Activated T-cell treated with anti-CD3 and anti-CD28 coated beads for 4 hours (primary cell): ENCODE data around the gene TEC.
"Not testable (repeated sequence)": the region's sequence is repeated elsewhere in the genome, so short reads cannot be mapped to it uniquely, and the experiment has no call there.

ENCODE experiments used
- DNase-seq: peaks from one replicate; pipeline ENCODE4 v3.0.0-alpha.2; 2020

Gene TEC

DNA sequence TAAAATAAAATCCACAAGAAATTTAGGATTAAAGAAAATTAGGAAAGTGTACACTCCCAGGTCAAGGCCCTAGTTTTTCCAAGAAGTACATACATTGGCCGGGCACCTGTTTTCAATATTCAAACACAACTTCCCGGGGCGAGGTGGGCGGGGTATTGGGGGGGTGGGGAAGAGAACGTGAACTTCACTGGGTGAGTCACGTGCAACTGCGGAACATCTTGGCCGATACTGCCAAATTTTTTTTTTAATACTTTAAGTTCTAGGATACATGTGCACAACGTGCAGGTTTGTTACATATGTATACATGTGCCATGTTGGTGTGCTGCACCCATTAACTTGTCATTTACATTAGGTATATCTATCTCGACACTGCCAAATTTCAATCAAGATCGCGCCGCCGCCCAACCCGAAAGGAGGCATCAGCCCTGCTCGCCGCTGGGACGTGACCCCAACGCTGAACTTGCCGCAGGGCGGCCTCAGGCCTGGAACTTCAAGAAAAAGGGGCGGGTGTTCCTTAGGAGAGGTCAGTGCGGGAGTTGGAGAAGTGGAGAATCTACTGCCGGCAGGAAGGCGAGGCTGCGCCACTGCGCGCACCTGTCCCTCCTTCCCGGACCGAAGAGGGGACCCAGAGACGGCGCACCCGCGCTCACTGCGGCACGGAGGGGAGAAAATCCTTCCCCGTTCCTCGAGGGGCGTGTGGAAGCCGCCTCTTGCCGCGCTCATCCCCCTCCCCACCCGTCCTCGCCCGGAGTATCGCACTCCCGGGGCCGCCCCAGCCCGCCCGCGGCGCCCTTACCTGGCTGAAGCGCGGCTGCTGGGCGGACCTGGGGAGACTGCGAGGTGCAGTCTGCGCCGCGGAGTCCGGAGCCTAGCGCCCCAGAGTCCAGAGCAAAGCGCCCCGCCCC, at the start of gene TEC:
TEC (minus strand) TSS at position 883 of the 905 bp plus-strand sequence. CDS start 41,224 bp downstream, outside the sequence.
- peak; percentile 3 for DNase-seq

DNA sequence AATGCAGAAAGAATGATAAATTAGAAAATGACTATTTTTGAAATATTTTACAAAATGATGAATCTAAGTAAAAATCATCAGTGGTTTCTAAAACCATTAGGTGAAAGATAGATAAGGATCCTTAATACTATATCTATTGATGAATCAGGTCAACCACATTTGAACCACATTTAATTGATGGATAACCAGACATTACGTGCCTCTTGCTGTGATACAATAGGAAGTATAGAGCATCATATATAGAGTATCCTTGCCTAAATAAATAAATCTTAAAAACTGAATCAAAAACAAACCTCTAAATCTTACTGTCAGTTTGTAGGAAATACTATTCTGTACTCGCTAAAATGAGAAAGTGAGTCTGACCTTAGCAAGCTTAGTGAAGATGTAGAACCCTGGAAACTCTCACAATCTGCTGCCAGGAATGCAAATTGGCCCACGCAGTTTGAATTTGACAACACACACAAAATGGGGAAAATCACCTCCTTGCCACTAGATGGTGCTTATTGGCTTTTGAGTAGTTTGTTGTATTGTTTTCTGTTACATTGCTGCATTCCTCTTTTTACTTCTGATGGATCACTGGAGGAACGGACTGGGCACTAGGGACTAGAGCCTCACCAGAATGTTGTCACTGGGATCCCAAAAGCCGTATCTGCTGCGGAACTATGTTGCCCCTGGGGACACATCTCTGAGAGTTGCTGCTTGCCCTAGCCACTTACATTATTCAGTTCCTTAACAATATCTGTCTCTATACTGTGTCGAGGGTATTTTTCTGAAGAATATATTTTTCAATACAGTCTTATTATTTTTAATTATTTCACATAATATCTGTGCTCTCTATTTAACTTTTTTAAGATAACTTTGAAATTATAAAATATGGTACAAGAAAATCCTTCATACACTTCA, 46.3 kb upstream of the TEC start:
- DNase-seq = peak; percentile 11

DNA sequence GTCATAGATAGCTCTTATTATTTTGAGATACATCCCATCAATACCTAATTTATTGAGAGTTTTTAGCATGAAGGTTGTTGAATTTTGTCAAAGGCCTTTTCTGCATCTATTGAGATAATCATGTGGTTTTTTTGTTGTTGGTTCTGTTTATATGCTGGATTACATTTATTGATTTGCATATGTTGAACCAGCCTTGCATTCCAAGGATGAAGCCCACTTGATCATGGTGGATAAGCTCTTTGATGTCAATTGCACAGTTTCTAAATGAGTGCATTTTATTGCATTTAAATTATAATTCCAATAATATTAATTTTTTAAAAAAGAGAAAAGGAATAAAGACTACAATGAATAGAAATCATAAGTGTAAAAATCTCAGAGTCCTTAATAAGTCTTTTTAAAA, 45.1 kb upstream of the TEC start:
- not testable (repeated sequence) for DNase-seq

DNA sequence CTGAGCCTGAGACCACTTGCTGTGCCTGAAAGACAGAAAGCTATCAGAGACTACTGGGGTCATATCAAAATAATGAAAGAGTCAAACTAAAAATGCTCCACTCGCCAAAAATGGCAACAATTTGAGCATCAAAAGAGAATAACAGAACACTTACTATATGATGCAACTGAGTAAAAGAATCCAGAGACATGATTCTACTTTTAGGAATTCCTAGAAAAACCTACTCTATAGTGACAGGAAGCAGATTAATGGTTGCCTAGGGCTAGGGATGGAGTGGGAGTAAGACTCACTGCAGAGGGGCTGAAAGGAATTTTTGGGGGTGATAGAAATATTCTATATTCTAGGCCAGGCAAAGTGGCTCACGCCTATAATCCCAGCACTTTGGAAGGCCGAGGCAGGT, 42.3 kb upstream of the TEC start:
- DNase-seq = no peak

DNA sequence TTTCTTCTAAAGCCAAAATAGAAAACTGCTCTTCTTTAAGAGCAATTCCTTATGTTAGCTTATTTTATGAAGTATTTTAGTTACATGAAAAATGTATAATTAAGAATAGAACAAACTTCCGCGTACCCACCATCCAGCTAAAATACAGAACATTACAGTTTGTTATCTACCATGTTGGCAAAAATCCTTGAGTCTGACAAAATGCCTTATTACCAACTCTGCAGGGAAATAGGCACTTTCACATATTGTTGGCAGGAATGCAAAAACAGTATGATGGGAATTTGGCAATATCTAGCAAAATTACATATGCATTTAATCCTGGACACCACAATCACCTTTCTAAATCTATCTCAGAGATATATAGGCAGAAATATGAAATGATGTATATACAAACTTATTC, 39.3 kb upstream of the TEC start:
- no peak for DNase-seq

DNA sequence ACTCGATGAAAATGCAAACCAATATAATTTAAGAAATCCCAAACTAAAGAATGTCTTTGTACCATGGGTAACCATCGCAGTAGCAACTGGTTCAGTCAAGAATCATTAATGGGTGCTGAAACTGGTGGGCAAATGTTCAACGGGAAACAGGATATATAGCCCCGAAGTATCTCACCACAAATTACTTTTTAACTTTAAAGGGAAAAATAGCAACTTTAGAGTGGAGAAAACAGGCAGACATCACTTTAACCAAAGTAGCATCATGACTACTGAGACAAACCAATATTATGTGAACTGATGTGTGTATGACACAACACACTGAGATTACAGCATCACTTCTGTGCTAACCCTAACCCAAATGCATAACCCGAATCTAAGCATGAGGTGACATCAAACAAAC, 37.9 kb upstream of the TEC start:
- no peak for DNase-seq

DNA sequence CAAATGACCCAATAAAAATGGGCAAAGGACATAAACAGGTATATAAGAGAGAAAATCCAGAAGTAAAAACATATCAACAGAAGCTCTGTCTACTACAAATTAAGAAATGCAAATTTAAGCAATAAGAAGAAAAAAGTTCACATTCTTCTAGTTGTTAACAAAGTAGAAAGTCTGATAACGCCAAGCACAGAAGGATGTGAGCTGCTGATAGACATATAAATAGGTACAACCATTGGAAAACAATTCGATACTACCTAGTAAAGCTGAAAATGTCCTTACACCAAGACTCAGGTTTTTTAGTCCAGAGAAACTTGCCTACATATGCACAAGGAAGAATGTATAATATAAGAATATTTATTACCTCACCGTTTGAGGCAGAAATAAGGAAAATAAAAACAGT, 35.9 kb upstream of the TEC start:
- DNase-seq = no peak

DNA sequence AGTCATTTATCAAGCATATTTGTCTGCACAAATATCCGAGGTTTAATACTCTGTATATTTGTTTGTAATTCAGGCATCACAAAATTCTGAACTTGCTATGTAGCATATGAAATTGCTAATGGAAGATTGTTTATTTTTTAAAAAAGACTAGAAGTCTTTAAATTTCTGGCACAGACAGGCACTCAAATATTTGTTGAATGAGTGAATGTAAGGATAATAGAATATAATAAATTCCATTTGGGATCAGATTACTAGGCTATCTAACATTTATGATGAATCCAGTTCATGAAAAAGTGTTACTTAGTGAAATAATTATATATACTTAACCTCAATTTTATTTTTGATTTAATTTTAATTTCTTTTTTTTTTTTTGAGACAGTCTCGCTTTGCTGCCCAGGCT, 30.4 kb upstream of the TEC start:
- DNase-seq = no peak

DNA sequence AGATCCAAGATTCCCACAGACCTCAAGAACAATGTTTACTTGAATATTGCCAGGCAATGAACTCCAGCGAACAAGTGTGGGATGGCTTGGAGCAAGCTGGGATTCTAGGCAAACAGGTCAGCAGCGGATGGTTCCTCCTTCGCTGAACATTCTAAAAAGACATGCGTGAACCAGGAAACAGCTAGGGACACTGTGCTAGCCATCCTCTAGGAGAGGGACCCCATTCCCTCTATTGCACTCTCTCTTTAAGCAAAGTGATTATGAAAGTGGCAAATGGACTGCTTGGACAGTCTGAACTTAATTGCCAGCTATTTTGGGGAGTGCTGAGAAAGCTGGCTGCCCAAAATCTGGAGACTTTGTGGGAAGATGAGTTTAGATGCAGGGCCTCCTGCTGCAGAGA, 29.9 kb upstream of the TEC start:
- no peak for DNase-seq

DNA sequence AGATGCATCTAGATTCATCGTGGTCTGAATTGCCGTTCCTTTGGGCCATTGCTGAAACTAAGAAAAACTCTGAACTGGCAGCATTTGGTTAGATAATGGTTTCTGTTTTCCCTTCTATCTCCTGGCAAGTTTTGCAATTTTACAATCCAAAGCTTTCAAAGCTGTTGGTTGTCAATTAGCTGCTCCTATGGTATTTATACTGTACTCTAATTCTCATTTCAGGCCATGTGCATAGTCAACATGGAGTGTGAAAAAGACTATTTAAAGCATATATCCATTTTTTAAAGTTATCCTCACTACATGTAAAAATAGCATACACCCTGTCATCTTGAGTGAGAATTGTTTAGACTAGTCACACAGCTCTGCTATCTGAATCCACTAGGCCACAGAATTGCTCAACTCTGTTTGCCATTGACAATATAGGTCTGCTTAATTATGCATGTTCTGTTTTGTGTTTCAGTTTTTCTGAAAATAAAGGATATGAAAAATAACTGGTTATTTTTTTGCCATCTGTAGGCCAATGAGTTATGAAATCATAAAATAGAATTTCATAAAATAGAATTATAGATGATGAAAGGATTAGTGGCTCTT, 27.7 kb upstream of the TEC start:
- no peak for DNase-seq

DNA sequence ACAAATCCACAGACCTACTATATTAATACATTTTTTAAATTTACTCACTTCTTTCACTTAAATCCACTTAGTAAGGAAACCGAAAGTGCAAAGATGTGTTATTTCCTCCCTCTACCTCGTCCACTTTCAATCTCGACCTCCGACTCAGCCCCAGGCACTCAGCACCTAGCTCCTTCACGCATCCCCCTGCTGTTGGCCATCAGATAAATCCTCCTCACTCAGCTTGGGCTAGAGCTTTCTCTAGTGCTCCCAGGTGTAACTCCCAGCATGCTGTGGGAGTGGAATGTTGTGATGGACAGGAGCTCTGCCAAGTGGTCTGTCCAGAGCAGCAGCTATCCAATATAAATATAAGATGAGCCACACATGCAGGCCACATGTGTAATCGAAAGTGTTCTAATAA, 26.7 kb upstream of the TEC start:
- no peak for DNase-seq

DNA sequence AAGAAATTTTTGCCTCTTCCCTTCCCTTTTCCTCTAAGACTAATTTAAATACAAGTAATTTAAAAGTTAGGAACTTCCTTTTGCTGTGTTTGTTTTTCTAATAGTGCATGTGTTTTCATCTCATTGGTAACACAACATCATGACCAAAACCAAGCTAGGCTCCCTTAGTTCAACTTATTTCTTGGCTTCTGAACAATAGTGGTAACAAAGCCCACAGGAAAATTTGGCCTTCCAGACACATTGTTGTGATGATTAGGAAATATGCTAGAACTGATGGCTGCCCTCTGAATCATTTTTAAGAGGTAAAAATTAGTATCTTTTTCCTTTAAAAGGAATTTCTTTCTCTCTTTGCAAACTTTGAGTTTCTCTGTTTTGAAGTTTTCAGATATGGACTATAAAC, 25.5 kb upstream of the TEC start:
- DNase-seq = no peak

DNA sequence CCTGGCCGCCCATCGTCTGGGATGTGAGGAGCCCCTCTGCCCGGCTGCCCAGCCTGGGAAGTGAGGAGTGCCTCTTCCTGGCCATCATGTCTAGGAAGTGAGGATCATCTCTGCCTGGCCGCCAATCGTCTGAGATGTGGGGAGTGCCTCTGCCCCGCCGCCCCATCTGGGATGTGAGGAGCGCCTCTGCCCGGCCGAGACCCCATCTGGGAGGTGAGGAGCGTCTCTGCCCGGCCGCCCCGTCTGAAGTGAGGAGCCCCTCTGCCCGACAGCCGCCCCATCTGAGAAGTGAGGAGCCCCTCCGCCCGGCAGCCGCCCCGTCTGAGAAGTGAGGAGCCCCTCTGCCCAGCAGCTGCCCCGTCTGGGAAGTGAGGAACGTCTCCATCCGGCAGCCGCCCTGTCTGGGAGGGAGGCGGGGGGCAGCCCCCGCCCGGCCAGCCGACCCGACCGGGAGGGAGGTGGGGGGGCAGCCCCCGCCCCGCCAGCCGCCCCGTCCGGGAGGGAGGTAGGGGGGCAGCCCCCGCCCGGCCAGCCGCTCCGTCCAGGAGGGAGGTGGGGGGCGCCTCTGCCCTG, 22.7 kb upstream of the TEC start:
- not testable (repeated sequence) for DNase-seq

DNA sequence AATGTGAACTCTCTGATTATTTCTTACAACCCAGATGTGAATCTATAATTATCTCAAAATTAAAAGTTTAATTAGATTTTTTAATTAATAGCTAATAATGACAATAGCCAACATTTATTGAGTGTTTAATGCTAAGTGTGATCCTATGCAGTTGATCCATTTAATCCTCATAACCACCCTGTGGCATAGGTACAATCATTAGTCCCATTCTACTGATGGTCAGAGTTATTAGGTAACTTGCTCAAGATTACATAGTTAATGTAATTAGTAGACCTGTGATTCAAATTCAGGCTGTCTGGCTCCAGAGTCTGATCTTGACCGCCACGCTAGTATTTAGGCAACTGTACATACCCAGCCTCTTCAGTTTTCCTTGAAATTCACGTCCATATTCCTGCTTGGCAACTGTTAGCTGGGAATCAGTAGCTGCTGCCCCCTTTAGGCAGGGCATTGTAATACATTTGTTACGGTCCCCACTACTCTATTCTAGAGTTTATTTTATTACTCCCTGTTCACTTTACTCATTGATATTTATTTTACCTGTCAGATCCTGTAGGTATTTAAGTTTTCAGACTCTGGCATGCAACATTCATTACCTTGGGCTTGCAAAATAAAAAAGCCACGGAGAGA, 20.6 kb upstream of the TEC start:
- DNase-seq = no peak

DNA sequence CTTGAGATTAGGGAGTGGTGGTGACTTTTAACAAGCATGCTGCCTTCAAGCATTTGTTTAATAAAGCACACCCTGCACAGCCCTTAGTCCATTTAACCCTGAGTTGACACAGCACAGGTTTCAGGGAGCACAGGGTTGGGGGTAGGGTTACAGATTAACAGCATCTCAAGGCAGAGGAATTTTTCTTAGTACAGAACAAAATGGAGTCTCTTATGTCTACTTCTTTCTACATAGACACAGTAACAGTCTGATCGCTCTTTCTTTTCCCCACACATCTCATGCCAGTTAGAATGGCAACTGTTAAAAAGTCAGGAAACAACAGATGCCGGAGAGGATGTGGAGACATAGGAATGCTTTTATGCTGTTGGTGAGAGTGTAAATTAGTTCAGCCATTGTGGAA, 16.4 kb upstream of the TEC start:
- not testable (repeated sequence) for DNase-seq

DNA sequence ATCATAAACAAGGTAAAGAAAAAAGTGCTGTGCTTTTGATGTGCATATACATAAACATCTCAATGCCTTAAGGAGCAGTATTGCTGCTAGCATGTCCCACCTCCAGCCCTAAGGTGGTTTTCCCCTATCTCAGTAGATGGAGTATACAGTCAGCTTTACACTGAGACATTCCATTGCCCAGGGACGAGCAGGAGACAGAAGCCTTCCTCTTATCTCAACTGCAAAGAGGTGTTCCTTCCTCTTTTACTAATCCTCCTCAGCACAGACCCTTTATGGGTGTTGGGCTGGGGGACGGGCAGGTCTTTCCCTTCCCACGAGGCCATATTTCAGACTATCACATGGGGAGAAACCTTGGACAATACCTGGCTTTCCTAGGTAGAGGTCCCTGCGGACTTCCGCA, 16.0 kb upstream of the TEC start:
- DNase-seq = not testable (repeated sequence)

DNA sequence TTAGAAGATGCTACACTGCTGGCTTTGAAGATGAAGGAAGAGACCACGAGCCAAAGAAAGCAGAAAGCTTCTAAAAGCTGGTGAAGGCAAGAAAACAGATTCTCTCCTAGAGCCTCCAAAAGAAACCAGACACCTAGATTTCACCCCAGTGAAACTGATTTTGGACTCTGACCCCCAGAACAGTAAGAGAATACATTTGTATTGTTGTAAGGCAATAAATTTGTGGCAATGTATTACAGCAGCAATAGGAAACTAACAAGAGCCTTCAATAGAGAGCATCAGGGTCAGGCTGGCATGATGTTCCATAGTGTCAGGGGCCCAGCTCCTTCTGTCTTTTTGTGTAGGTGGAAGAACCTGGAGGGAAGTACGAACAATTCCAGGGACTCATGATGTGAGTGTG, 6.0 kb upstream of the TEC start:
- DNase-seq = no peak

DNA sequence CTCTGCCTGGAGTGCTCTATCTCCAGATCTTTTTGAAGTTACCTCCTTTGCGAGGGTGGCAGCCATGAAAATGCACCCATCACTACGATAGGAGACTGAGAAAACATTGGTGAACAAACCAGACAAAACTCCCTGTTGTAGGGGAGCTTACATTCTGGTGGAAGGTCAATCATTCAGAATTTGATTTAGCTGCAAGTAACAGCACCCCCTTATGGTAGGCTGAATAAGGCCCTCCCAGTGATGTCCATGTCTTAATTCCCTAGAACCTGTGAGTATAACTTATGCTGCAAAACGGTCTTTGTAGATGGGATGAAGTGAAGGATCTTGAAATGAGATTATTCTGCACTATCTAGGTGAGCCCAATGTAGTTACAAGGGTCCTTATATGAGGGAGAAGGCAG, 5.6 kb upstream of the TEC start:
- DNase-seq = no peak

DNA sequence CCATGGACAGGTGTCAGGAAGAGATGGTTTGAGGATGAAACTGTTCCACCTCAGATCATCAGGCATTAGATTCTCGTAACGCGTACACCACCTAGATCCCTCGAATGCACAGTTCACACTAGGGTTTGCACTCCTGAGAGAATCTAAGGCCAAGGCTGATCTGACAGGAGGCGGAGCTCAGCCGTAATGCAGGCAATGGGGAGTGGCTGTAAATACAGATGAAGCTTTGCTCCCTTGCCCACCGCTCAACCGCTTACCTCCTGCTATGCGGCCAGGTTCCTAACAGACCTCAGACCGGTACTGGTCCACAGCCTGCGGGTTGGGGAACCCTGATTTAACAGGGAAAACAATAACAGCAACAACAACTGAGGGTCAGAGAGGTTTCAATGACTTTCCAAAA, 2.0 kb upstream of the TEC start:
- DNase-seq = no peak

DNA sequence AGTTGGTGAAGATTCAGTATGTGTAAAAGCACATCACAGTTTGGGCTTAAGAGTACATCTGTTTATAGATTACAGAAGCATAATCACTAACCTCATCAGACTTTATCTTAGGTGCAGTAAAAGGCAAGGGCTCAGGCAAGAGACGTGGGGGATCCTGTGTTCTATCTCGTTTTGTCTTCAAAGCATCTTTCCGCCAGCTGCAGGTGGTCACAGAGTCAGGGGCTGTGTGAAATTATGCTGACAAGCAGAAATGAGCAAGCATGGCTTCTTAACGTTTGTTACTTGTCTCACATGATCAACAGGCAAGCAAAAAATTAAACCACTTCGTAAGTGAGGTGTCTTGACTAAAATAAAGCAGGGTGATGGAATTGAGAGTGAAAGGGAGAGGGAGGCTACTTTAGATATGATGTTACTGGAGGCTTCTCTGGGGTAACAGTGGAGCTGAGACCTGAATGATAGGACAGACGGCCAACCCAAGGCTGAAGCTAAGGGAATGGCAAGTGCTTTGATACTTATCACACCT, 1.4 kb upstream of the TEC start:
- no peak for DNase-seq

DNA sequence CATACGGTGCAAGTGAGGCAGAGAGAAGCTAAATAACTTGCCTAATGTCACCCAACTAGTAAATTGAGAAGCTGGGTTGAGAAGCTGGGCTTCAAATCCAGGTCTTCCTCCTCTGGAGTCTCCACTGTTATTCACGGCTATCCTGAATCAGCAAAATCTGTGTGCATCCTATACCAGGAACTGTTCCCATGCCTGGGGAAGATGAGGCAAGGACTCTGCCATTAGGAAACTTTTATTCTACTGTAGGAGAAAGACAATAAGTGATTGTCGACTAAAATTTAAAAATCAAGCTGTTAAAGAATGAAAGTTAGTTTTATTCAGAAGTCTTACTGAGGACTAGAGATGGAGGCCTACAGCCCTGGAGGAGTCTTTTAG, 872 bp upstream of the TEC start:
- DNase-seq = no peak

DNA sequence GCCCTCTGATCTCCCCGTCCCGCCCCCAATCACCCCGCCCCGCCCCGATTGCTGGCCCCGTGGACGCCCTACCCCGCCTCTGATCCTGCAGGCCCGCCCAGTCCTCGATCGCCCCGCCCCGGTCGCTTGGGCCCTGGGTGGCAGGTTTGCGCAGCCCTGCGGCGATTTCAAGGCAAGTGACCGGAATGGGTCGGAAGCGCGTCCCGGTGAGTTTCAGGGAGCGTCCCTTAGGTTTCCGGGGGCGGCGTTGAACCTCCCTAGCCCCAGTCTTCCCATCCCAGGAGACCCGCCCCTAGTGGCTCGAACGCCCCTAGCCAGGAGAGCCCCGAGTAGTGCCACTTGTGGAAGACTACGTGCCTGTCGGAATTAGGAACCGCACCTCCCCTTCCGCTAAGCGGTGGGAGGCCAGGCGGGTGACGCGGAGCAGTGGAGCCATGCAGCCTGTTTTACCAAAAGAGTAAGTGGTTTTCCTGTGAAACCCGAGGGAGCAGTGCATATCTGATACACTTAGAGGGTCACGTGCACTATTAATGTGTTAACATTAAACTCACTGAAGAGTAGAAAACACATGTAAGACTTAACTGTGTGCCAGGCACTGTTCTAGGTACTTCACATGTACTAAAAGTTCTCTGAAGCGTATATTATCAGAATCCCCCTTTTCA, 354 bp upstream of the TEC start:
- DNase-seq = peak; percentile 83
